Prostate gland (tissue), 2 donors: ENCODE measurements around the gene SPTLC1. TPM values are rescaled to one million over a fixed set of nuclear protein-coding genes. Genes with fewer than 3 reads are reported as not detected.
A peak's percentile ranks its signal among the peaks of the same experiment; 100 is the strongest.

ENCODE experiments used
- DNase-seq: peaks from one replicate; pipeline ENCODE4 v3.0.0-alpha.2; 2019; ENCODE audit warnings: low spot score
- H3K27ac ChIP-seq, 2 donors: fragments of 200-600 bp; sonication (generic); 2 replicates each; pipeline ENCODE4 v1.5.1; 2017 to 2019
- H3K27me3 ChIP-seq: fragments of 200-600 bp; sonication (generic); replicated peaks from 2 replicates; pipeline ENCODE4 v1.5.1; 2019; ENCODE audit not compliant: insufficient read depth
- H3K36me3 ChIP-seq, 2 donors: fragments of 200-600 bp; sonication (generic); 1 replicate in 1 of 2; 2 replicates in 1 of 2; pipeline versions ENCODE4 v1.5.1 to v1.8.1; 2017 to 2019
- H3K4me1 ChIP-seq: fragments of 200-600 bp; sonication (generic); replicated peaks from 2 replicates; pipeline ENCODE4 v1.5.1; 2019
- H3K4me3 ChIP-seq, 2 donors: fragments of 200-600 bp; sonication (generic); 2 replicates each; pipeline ENCODE4 v1.5.1; 2017 to 2019
- H3K9me3 ChIP-seq: fragments of 200-600 bp; sonication (generic); 2 replicates; pipeline ENCODE4 v1.5.1; 2017
- POLR2A ChIP-seq: fragments of 450-650 bp; IDR thresholded peaks from one replicate; pipeline ENCODE4 v1.6.1; 2016; ENCODE audit warnings: antibody characterized with exemption, mild to moderate bottlenecking
- POLR2AphosphoS5 ChIP-seq: sonication (generic); formaldehyde crosslinking; IDR thresholded peaks from one replicate; pipeline ENCODE4 v1.6.1; 2017; ENCODE audit warnings: antibody characterized with exemption
- WGBS: methylation state at CpG from one replicate; pipeline ENCODE4 v1.1.5; 2018; 5-methylcytosine and 5-hydroxymethylcytosine counted together
- intact Hi-C: fragments of 100-400 bp; cut with DNase I; formaldehyde crosslinking; loops from one replicate; pipeline ENCODE4 v1.14.2; 2022
- total RNA-seq, 2 donors: library from RNA; depleted of rRNA; stranded (reverse); fragments of >200 nt; gene quantifications; one replicate each; pipeline ENCODE4 v1.1.0, GENCODE V29; 2016
- TF ChIP-seq, protein P1 (sequence below), 4 experiments: fragments of 200-600 bp in 2 of 4; fragments of 450-650 bp in 2 of 4; sonication (generic) in 2 of 4; IDR thresholded peaks; 1 replicate in 3 of 4; 2 replicates in 1 of 4; pipeline ENCODE4 v1.5.1; 2016 to 2019; ENCODE audit warnings: antibody characterized with exemption in 4 of 4, mild to moderate bottlenecking in 2 of 4, moderate library complexity in 2 of 4

The SPTLC1 gene, protein sequence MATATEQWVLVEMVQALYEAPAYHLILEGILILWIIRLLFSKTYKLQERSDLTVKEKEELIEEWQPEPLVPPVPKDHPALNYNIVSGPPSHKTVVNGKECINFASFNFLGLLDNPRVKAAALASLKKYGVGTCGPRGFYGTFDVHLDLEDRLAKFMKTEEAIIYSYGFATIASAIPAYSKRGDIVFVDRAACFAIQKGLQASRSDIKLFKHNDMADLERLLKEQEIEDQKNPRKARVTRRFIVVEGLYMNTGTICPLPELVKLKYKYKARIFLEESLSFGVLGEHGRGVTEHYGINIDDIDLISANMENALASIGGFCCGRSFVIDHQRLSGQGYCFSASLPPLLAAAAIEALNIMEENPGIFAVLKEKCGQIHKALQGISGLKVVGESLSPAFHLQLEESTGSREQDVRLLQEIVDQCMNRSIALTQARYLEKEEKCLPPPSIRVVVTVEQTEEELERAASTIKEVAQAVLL
- 10 to 100 TPM; 69.5 to 87.2 TPM for total RNA-seq

DNA sequence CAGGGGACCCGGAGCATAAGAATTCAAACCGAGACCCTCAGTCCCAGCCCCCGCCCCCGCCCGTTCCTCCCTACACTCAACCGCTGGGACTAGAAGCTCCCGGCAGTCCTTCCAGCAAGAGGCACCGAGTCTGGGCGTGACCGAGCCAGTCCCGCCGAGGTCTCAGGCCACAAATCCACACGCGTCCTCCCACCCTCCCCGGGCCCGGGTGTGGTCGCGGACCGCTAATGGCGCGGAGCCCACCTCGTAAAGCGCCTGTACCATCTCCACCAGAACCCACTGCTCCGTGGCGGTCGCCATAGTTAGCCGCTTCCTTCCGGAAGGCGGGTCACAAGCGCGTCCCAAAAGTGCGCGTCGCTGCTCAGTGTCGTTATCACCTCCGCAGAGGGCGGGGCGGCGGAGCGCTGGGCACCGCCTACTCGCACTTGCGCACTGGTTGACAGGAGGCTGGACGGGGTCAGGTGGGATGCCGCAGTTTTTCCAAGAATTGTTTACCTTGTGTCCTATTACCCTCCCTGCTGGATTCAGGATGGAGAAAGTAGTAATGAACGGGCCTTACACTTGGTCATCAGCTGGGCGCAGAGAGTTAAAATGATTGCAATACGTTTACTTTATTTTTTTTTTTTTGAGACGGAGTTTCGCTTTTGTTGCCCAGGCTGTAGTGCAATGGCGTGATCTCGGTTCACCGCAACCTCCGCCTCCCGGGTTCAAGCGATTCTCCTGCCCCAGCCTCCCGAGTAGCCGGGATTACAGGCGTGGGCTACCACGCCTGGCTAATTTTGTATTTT, at the start of gene SPTLC1:
Gene SPTLC1, minus strand, starts transcription at position 343 of the 788 bp plus-strand sequence. Its CDS starts 43 bp downstream, at position 300.
- intact Hi-C loops = loop anchor here (5.0 kb wide), 1 partner anchor 163 kb away; the partner anchor contains the start of gene ROR2
- H3K4me3 ChIP-seq = peak within 1 kb of the TSS; percentile 68 to 80
- H3K36me3 ChIP-seq = no peaks in the 10 kb centered on the region
- no peaks in the 10 kb centered on the region for H3K9me3 ChIP-seq
- peak; percentile 94 for DNase-seq
- no peaks in the 10 kb centered on the region for H3K27me3 ChIP-seq
- H3K27ac ChIP-seq = peak within 1 kb of the TSS; percentile 75 to 82
- TF ChIP-seq POLR2A (peak; percentile 88), POLR2AphosphoS5 (peak; percentile 100)
- TF ChIP-seq, protein P1, sequence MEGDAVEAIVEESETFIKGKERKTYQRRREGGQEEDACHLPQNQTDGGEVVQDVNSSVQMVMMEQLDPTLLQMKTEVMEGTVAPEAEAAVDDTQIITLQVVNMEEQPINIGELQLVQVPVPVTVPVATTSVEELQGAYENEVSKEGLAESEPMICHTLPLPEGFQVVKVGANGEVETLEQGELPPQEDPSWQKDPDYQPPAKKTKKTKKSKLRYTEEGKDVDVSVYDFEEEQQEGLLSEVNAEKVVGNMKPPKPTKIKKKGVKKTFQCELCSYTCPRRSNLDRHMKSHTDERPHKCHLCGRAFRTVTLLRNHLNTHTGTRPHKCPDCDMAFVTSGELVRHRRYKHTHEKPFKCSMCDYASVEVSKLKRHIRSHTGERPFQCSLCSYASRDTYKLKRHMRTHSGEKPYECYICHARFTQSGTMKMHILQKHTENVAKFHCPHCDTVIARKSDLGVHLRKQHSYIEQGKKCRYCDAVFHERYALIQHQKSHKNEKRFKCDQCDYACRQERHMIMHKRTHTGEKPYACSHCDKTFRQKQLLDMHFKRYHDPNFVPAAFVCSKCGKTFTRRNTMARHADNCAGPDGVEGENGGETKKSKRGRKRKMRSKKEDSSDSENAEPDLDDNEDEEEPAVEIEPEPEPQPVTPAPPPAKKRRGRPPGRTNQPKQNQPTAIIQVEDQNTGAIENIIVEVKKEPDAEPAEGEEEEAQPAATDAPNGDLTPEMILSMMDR (IDR thresholded peaks at IDR 0.05) = peak in 2 of 4 experiments; percentile 23 to 39
- peaks cover 2% of the 10 kb centered on the region for H3K4me1 ChIP-seq
- under 1% methylated on average over 60 of the region's 60 CpGs for WGBS

DNA sequence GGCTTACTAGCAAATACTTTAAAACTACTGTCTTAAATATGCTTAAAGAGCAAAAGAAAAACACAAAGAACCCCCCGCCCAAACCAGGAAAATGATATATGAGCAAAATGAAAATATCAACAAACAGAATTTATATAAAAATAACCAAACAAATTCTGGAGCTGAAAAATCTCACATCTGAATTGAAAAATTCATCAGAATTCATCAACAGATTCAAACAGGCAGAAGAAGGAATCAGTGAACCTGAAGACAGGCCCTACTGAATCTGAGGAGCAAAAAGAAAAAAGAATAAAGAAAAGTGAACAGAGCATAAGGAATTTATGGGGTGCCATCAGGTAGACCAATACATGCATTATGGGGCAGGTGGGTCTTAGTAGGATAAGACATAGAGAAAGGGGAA, 49.8 kb upstream of the SPTLC1 start:
- Histone ChIP-seq H3K27me3 (no peaks in the 10 kb centered on the region), H3K4me1 (no peaks in the 10 kb centered on the region), H3K9me3 (no peaks in the 10 kb centered on the region), H3K36me3 (no peaks in the 10 kb centered on the region), H3K27ac (no peak overlapping the region), H3K4me3 (no peak overlapping the region)
- no peak for DNase-seq
- TF ChIP-seq, protein P1 (IDR thresholded peaks at IDR 0.05) = no peak
- TF ChIP-seq POLR2A (no peak), POLR2AphosphoS5 (no peak)
- intact Hi-C loops = no loop called here
- 100% methylated on average over 1 of the region's 1 CpG for WGBS

DNA sequence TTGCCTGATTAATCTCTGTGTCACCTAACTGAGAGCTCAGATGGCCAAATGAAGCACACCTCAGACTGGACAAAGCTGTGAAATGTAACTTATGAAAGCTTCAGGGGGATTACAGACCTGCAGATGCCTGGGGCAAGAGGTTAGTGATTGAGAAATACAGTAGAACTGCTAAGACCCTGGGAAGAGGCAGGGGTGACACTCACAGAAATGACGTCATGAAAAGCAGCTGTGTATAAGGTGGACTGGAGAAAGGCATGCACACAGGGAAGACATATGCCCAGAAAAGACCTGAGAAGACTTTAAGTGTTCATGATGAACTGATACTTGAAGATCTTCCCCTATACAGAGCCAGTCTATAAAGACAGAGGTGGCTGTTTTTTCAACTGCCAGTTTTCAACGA, 49.3 kb upstream of the SPTLC1 start:
- Histone ChIP-seq H3K4me1 (no peaks in the 10 kb centered on the region), H3K27ac (no peak overlapping the region), H3K4me3 (no peak overlapping the region), H3K9me3 (no peaks in the 10 kb centered on the region), H3K36me3 (no peaks in the 10 kb centered on the region), H3K27me3 (no peaks in the 10 kb centered on the region)
- intact Hi-C loops = no loop called here
- no peak for DNase-seq
- 86% methylated on average over 2 of the region's 2 CpGs for WGBS
- TF ChIP-seq, protein P1 (IDR thresholded peaks at IDR 0.05) = no peak
- TF ChIP-seq POLR2AphosphoS5 = no peak
- TF ChIP-seq POLR2A = no peak

DNA sequence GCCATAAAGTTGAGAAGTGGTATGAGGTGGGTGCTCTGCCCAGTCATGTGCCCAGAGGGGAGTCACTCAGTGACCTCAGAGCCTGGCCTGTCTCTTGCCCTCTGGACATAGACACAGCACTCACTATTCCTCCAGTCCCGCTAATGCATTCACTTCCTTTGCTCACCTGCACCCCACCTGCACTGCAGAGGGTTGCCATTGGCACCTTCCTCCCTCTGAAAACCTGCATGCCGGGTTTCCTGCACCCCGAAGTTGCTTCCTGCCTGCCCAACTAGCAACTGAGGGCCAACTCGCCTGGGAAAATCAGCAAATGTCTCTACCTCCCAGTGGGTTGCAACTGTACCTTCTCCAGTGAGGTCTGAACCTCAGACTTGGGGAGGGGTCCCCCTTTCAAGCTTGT, 48.1 kb upstream of the SPTLC1 start:
- H3K36me3 ChIP-seq = no peaks in the 10 kb centered on the region
- no peaks in the 10 kb centered on the region for H3K4me1 ChIP-seq
- H3K4me3 ChIP-seq = no peak overlapping the region
- no peak overlapping the region for H3K27ac ChIP-seq
- WGBS = 88% methylated on average over 4 of the region's 4 CpGs
- no peaks in the 10 kb centered on the region for H3K9me3 ChIP-seq
- no peaks in the 10 kb centered on the region for H3K27me3 ChIP-seq
- intact Hi-C loops = no loop called here
- DNase-seq = no peak
- TF ChIP-seq POLR2AphosphoS5 (no peak), POLR2A (no peak)
- TF ChIP-seq, protein P1 (IDR thresholded peaks at IDR 0.05) = no peak
